Adipose tissue (tissue), 3 donors: ENCODE results near the gene MAPK4. TPM values are rescaled to one million over a fixed set of nuclear protein-coding genes. Genes with fewer than 3 reads are reported as not detected.

Experiments used
- H3K27ac ChIP-seq: one replicate; pipeline ENCODE4 v1.5.1; 2013; ENCODE audit warnings: low read depth, low read length
- WGBS, 3 donors: extraction: QIAGEN DNeasy Blood & Tissue Kit; methylation state at CpG; one replicate each; pipeline ENCODE4 v1.1.7; 2013; 5-methylcytosine and 5-hydroxymethylcytosine counted together
- polyA plus RNA-seq, 3 donors: library from polyadenylated mRNA; stranded (reverse); fragments of 200-250 nt; gene quantifications; one replicate each; pipeline ENCODE4 v1.2.3, GENCODE V29; 2013
- donor health status: healthy with polysubstance abuse.
- donor health status: Bipolar disorder and iron deficiency.
- donor health status: healthy.

MAPK4 gene
- polyA plus RNA-seq, 3 donors = 0.11 to 0.36 (median 0.15) TPM

DNA sequence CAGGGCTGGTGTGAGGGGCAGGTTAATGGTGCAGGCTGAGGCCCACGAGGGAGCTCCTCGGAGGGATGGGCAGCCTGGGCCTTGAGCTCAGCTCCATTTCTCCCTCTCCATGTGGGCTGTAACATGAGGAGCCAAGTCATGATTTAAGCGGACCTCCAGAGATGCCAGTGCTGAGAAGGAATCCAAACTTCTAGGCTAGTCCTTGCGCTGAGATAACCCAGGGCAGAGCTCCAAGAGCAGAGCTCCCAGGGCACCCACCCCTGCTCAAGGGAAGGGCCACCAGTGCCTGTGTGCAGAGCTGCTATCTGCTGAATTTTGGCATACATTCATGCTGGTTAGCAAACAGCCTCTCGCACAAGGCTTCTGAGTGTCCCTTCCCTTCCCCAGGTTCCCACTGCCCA lies 164.9 kb downstream of the MAPK4 start:
- WGBS, 3 donors = 54 to 63% (median 63%) methylated on average over 4 to 5 of the region's 5 CpGs
- H3K27ac ChIP-seq = no peak overlapping the region

DNA sequence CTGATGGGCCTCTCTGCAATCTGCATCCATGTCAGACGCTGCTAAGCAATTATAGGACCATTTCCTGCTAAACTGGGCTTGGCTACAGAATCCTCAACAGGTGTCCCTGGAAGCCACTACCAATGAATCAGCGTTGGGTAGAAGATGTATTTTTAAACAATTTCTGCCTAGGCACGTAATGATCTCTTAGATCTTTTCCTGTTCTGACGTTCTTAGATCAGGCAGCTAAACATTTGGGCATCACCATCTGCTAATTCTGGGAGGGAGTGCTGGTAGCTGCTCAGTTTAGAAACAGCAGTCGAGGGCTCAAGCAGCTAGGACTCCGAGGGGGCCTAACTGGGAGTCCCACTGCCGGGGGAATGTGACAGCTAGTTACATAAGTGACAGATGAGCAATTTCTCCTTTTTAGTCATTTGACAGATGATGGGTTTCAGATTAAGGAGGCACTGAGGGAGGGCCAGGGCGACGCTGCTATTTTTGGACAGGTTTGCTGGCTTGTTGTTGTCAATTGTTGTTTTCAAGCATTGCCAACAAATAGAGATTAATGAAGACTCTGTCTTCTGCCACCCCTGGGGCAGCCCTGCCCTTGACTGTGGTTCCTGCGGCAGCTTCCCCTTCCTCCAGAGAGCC lies 167.2 kb downstream of the MAPK4 start:
- H3K27ac ChIP-seq = no peak overlapping the region
- 27 to 62% (median 42%) methylated on average over 10 of the region's 10 CpGs for WGBS, 3 donors

DNA sequence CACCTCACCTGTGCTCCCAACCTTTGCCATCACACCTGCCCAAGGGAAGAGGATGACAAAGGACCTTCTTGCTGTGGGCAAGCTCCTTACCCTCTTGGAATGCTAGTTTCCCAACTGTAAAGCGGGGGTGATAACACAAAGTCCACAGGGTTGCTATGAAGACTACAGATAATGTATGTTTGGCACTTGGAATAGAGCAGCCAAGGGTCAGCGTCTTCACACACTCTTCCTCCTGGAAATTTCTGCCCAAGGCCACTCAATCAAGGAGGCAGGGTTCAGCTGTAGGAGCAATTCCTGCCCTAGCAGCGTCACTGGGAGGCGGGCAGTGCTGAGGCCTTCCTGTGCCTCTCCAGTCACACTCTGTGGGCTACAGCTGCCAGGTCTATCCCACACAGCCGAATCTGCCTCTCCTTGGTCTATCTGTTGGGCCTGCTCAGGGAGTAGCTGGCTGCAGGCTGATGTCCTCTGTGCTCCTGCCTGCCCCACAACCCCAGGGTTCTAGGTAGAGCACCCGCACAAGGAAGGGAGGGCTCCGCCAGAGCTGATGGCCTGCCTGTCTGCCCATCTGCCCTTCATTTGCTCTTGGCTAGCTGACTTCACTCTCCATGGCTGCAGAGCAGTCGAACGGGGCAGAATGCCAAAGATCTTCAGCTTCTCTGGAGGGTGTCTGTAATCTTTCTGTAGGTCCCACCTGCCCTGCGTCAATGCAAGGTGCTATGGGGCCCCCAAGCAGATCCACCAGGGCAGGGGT lies 168.0 kb downstream of the MAPK4 start:
- 83 to 89% (median 83%) methylated on average over 10 of the region's 10 CpGs for WGBS, 3 donors
- no peak overlapping the region for H3K27ac ChIP-seq

DNA sequence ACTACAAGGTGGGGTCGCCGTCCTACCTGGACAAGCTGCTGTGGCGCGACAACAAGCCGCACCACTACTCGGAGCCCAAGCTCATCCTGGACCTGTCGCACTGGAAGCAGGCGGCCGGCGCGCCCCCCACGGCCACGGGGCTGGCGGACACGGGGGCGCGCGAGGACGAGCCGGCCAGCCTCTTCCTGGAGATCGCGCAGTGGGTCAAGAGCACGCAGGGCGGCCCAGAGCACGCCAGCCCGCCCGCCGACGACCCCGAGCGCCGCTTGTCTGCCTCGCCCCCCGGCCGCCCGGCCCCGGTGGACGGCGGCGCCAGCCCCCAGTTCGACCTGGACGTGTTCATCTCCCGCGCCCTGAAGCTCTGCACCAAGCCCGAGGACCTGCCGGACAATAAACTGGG lies 169.5 kb downstream of the MAPK4 start:
- WGBS, 3 donors = 65 to 91% (median 82%) methylated on average over 44 to 46 of the region's 46 CpGs
- H3K27ac ChIP-seq = no peak overlapping the region

DNA sequence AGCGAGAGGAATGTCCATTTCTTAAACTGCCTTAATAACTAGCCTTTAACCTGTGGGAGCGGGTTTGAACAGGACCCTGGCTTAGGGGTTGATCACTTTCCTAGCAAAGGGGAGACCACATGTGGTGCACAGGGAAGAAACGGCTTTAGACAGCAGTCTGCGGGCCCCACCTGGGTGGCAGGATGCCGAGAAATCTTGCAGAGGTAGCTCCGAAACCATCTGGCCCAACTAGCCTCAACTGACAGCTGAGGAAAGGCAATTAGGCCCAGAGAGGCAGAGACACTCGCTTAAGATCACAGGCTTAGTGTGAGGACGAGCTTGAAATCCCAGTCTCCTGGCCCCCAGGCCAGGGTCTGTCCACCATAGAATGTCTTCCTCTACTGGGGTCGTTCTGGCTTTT lies 170.1 kb downstream of the MAPK4 start:
- WGBS, 3 donors = 88 to 93% (median 90%) methylated on average over 9 of the region's 9 CpGs
- no peak overlapping the region for H3K27ac ChIP-seq

DNA sequence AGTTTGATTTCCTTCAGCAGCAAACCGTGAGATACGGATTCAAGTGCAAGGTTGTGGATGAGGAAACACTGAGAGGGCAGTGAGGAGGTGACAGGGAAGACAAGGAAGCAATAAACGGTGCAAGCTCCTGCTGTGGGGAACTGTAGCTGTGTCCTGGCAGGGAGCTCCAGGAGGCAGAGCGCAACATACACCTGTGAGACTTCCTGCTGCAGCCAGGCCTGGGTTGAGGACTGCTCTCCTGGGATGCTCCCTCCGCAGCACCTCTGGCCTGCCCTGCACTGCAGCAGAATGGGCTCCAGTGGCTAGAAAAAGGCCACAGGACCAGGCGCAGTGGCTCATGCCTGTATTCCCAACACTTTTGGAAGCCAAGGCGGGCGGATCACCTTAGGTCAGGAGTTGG lies 174.5 kb downstream of the MAPK4 start:
- 64 to 83% (median 67%) methylated on average over 7 to 8 of the region's 8 CpGs for WGBS, 3 donors
- no peak overlapping the region for H3K27ac ChIP-seq

DNA sequence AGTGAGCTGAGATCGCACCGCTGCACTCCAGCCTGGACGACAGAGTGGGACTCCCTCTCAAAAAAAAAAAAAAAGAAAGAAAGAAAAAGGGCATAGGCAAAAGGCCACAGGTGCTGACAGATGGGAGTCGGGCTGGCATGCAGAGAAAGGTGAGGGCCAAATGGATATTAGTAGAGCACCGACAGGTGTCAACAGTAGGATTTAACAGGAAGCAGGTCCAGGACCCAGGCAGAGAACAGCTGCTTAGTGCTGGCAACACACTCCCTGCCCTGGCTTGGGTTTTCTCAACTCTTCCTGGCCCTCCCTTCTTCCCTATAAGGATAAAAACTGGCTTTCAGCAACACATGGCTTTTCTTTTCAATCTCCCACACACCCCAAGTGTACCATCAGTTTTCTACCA lies 175.0 kb downstream of the MAPK4 start:
- H3K27ac ChIP-seq = no peak overlapping the region
- WGBS, 3 donors = 92 to 96% (median 94%) methylated on average over 5 of the region's 5 CpGs

DNA sequence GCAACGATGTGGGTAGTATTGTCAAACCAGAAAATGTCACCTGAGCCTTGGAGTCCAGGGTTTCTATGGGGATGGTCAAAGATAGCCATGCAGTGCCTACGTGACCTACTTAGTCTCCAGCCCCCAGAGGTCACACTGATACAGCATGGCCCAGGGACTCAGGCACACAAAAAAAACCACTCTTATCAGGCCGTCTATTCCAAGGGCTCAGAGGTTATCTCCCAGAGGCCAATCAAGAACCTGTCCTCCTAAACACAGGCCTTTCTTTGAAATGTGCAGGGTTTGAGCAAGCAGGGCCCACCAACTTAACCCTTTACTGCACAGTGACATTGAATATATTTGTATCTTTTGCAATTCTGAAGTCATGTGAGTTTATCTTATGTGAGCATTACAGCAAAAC lies 177.2 kb downstream of the MAPK4 start:
- H3K27ac ChIP-seq = no peak overlapping the region
- WGBS, 3 donors = 32 to 62% (median 55%) methylated on average over 3 of the region's 3 CpGs

DNA sequence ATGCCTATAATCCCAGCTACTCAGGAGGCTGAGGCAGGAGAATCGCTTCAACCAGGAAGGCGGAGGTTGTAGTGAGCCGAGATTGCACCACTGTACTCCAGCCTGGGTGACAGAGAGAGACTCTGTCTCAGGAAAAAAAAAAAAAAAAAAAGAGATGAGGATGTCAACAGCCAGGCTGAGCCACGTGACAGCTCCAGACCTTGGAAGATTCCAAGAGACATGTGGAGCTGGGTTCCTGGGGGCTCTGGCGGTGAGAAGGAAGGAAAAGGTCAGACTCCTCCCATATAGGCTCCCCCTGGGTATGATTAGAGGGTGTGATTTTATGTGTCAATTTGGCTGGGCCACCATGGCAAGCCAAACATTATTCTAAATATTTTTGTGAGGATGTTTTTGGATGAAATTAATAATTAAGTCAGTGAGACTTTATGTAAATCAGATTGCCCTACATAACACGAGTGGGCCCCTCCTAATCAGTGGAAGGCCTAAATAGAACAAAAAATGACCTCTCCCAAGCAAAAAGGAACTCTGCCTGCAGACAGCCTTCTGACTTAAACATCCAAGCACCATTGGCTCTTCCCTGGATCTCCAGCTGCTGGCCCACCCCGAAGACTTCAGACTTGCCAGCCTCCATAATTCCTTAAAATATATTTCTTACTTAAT lies 178.3 kb downstream of the MAPK4 start:
- H3K27ac ChIP-seq = no peak overlapping the region
- 74 to 78% (median 74%) methylated on average over 7 of the region's 7 CpGs for WGBS, 3 donors

DNA sequence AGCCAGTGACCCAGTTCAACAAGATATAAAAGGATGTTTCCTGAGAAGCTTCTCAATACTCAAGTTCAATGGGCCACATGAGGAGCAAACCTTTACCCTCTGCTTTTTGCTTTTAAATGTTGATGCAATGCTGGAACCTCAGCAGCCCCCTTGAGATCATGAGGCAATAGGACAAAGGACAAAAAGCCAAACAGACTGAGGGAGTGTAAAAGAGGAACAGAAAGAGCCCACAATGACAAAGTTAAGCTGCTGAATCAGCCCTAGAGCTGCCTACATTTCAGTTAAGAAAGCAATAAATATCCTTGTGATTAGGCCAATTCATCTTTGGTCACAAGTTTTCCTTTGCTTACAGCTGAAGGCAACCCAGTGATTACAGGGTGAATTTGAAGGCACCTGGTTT lies 183.1 kb downstream of the MAPK4 start:
- H3K27ac ChIP-seq = no peak overlapping the region

DNA sequence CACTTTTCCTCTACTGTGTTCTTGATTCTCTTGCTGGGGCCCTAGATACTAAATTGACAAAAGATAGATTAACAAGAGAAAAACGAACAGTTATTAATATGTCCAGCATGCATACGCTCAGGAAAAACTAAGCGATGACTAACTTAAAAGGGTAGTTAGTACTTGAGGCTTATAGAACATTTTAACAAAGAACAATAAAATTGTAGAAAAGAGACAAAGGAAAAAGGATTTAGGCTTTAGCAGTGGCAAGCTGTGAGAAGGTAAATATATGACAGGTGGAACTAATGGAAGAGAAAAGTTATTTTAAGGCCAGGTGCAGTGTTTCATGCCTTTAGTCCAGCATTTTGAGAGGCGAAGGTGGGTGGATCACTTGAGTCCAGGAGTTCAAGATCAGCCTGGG lies 184.4 kb downstream of the MAPK4 start:
- WGBS, 3 donors = 83 to 90% (median 84%) methylated on average over 4 of the region's 4 CpGs
- no peak overlapping the region for H3K27ac ChIP-seq

DNA sequence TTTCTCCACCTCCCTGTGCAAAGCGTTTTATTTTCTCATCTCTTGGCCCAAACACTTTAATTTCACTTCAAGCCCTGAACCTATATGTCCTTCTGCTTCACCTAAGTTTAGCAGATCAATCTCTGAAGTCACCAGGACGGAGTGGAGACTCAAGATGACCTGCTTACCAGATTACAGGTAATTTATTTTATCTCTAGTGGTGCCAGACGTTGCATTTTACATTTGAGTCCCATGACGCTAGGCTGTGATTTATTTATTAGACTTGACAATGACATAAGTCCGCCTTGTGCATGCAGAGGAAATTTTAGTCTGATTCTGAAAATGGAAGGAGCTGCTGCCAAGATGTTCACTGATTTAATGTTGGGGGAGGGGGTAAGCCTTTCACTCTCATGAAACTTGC lies 186.1 kb downstream of the MAPK4 start:
- no peak overlapping the region for H3K27ac ChIP-seq
- 51 to 70% (median 56%) methylated on average over 5 of the region's 5 CpGs for WGBS, 3 donors

DNA sequence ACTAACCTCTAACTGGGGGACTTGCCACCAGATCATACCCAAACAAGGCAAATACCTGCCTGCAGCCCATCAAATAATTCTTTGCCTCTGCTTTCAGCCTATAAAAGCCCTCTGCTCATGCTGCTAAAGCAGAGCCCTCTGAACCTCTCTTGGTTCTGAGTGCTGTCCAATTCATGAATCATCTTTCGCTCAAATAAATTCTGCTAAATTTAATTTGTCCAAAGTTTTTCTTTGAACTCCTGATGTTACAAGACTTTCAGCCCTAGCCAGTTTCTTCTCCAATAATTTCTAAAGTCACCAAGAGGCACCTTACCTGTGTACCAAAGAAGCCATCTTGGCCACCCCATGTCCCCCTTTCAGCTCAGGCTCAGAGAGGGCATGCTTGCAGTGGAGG lies 188.0 kb downstream of the MAPK4 start:
- WGBS, 3 donors = 0 to 52% (median 2%) methylated on average over 1 of the region's 1 CpG
- no peak overlapping the region for H3K27ac ChIP-seq

DNA sequence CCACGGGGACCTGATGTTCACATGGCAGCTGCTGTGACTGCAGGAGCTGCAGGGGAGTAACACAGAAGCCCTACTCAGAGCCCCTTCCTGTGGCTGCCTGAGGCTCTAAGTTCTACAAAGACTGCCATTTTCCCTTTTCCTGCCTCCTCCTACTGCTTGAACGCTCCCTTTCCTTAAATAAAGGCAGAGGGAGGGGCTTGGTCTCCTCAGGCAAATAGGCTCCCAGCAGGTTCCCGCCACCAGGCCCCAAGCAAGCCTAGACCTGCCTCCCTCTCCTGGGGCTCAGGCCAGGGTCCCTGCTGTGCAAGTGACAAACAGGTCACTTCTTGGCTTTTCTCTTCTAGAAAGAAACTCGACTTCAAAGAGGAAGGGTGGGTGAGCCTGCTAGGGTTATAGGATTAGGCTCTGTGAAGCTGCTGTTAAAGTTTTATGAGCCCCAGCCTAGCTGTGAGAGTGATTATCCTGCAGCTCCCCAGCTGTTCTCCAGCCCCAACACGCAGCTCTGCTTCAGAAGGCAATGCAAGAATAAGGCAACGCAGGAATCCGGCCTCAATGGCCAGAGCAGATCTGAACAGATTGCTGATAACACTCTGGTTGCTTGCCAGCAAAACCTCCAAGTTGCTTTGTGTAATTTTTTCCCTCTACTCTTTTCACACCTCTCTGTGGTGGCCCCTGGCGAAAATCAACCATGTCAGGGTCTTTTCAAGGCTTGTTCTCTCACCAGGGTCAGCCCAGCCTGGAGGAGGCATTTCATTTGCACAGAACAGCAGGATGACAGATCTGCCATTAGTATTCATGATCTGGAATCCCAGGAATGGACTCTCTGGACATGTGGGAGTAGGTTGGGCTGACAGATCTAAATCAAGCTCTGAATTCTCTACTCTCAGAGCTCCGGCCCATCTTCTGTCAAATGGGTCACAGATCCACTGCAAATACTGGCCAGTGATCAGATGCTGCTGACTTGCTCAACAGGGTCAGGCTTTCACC lies 188.6 kb downstream of the MAPK4 start:
- WGBS, 3 donors = 47 to 55% (median 51%) methylated on average over 9 of the region's 9 CpGs
- no peak overlapping the region for H3K27ac ChIP-seq

DNA sequence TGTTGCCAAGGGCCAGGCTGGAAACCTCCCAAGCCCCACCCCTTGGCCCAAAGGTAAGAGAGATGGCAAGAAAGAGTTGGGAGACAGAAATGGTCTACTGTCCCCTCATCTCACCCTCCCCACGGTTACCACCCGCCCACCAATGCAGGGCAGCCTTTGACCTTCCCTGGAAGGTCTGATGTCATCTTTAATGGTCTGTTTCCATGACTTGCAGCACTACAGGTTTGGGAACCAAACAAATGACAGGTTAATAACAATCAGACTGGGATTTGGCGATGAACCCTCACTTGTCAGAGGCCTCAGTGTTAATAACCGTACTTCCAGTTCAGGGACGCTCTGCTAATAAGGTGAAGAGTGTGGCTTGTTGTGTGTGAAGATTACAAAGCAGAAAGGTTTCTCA lies 189.5 kb downstream of the MAPK4 start:
- no peak overlapping the region for H3K27ac ChIP-seq
- 70 to 84% (median 82%) methylated on average over 5 of the region's 5 CpGs for WGBS, 3 donors

DNA sequence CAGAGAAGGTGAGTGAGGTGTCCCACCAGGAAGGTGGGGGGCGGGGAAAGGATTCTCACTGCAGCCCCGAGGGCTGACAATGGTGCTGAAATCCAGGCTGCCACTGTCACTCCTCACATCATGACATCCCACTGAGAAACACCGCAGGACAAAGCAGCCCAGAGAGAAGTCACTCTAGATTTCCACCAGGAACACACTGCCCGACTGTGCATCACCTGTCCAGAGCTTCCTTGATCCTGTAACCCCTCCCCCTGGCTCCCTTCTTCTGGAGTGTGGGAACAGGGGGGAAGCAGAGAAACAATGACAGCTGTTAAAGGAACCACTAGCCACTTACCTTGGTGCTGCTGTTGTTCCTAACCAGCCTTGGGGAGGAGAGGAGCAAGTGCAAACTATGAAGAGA lies 190.1 kb downstream of the MAPK4 start:
- H3K27ac ChIP-seq = no peak overlapping the region
- 45 to 62% (median 57%) methylated on average over 4 of the region's 4 CpGs for WGBS, 3 donors

DNA sequence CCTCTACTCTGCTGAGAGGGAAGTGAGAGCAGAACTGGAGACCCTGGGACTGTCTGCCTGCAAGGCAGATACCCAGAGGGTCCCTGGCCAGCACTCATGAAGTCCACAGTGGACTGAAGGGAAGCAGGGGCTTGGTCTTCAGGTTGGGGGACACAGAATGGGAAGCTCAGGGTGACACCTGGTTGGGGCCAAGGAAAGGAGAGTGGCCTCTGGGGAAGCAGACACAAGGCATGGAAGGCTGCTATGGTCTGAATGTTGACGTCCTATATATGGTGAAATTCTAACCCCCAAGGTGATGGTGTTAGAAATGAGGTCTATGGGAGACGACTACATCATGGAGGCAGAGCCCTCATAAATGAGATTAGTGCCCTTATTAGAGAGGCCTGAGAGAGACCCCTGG lies 190.7 kb downstream of the MAPK4 start:
- 73 to 84% (median 79%) methylated on average over 2 of the region's 2 CpGs for WGBS, 3 donors
- no peak overlapping the region for H3K27ac ChIP-seq

DNA sequence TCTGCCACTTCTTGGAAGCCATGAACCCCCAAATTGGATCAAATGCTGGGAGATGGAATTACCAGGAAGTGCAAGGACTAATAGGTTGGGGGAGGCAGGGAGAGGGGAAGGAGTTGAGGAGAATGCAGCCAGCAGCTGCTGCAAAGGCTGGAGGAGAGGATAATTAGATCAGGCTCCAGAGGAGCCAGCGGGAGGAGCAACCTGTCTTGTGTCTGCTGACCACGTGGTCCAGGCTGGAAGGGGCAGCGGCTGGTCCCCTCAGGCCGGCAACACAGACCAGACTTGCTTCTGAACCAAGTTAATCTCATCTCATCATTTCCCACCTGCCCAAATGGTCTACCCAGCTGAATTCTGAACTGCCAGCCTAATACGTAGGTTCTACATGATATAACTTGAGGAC lies 191.6 kb downstream of the MAPK4 start:
- no peak overlapping the region for H3K27ac ChIP-seq
- WGBS, 3 donors = 39 to 51% (median 42%) methylated on average over 5 of the region's 5 CpGs

DNA sequence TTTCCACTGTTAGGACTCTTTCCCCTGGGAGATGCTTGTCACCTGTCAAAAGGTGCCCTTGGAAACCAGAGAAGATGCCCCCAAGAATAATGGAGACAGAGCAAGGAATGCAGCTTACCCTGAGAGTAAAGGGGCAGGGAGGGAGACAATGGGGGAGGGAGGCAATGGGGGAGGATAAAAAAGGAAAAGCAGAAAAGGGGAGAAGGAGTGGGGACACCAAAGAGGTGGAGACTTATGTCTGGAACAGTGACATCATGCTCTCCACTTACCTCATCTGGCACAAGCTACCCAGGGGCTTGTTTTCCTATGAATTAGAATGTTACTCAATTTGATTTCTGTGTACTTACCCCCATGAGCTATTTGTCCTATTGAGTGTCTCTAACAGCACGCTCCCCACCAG lies 192.1 kb downstream of the MAPK4 start:
- WGBS, 3 donors = 74 to 85% (median 83%) methylated on average over 1 of the region's 1 CpG
- no peak overlapping the region for H3K27ac ChIP-seq
